ENCODE results near the gene CEP85. TPM values are rescaled to one million over a fixed set of nuclear protein-coding genes. Genes with fewer than 3 reads are reported as not detected.

Gene CEP85
- total RNA-seq, 1 donor from 2014 or later = 16.4 TPM

- ATAC-seq (ENCODE audit: low read depth) (no peak), DNase-seq (no peak)
- peaks cover 43% of the 10 kb centered on the region for H3K36me3 Mint-ChIP-seq (ENCODE audit: low read depth)
- H3K27me3 Mint-ChIP-seq = no peaks in the 10 kb centered on the region
- no peak overlapping the region for H3K4me3 Mint-ChIP-seq
- H3K9me3 Mint-ChIP-seq = no peaks in the 10 kb centered on the region
- TF ChIP-seq, protein P1, sequence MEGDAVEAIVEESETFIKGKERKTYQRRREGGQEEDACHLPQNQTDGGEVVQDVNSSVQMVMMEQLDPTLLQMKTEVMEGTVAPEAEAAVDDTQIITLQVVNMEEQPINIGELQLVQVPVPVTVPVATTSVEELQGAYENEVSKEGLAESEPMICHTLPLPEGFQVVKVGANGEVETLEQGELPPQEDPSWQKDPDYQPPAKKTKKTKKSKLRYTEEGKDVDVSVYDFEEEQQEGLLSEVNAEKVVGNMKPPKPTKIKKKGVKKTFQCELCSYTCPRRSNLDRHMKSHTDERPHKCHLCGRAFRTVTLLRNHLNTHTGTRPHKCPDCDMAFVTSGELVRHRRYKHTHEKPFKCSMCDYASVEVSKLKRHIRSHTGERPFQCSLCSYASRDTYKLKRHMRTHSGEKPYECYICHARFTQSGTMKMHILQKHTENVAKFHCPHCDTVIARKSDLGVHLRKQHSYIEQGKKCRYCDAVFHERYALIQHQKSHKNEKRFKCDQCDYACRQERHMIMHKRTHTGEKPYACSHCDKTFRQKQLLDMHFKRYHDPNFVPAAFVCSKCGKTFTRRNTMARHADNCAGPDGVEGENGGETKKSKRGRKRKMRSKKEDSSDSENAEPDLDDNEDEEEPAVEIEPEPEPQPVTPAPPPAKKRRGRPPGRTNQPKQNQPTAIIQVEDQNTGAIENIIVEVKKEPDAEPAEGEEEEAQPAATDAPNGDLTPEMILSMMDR (IDR thresholded peaks at IDR 0.05) = no peak
- ChIA-PET CTCF (interaction anchor here (1.9 to 11.7 kb wide), 5 partner anchors 35 to 428 kb away, joined by 4 to 372 read pairs (median 35); partner anchors contain the start of genes C1orf232, SH3BGRL3 and ZNF593), POLR2A (interaction anchor here (0.7 to 14.1 kb wide), 3 partner anchors 9 to 39 kb away, joined by 3 to 1638 read pairs (median 3); partner anchors contain the start of gene SH3BGRL3)
- intact Hi-C loops (cut with micrococcal nuclease) = loop anchor here (5.0 kb wide), 1 partner anchor 94 kb away; no protein-coding TSS in a partner anchor
- H3K27ac Mint-ChIP-seq = peak overlapping the region; percentile 73
- peaks cover 50% of the 10 kb centered on the region for H3K4me1 Mint-ChIP-seq
Measured at GRCh38 chr1:26323382-26323781, 89.4 kb downstream of the CEP85 start.

- TF ChIP-seq, protein P1 (IDR thresholded peaks at IDR 0.05) = no peak
- Mint-ChIP-seq H3K4me1 (peaks cover 41% of the 10 kb centered on the region), H3K9me3 (no peaks in the 10 kb centered on the region), H3K27ac (peak overlapping the region; percentile 71), H3K36me3 (ENCODE audit: low read depth) (peaks cover 35% of the 10 kb centered on the region), H3K4me3 (no peak overlapping the region), H3K27me3 (no peaks in the 10 kb centered on the region)
- ChIA-PET CTCF (interaction anchor here (1.0 to 11.7 kb wide), 2 partner anchors 36 to 155 kb away, joined by 4 to 372 read pairs; partner anchors contain the start of gene ZNF593), POLR2A (interaction anchor here (14.1 kb wide), 1 partner anchor 40 kb away, joined by 1638 read pairs; the partner anchor contains the start of gene SH3BGRL3)
- intact Hi-C loops (cut with micrococcal nuclease) = loop anchor here (5.0 kb wide), 1 partner anchor 93 kb away; no protein-coding TSS in a partner anchor
- ATAC-seq (ENCODE audit: low read depth) = no peak
- DNase-seq = no peak
Measured at GRCh38 chr1:26324550-26324949, 90.5 kb downstream of the CEP85 start.

- H3K27ac Mint-ChIP-seq = no peak overlapping the region
- CTCF ChIA-PET = no interaction called here
- ATAC-seq (ENCODE audit: low read depth) (no peak), DNase-seq (no peak)
- H3K36me3 Mint-ChIP-seq (ENCODE audit: low read depth) = peaks cover 14% of the 10 kb centered on the region
- intact Hi-C loops (cut with micrococcal nuclease) = no loop called here
- POLR2A ChIA-PET = no interaction called here
- TF ChIP-seq, protein P1 (IDR thresholded peaks at IDR 0.05) = no peak
- H3K4me3 Mint-ChIP-seq = no peak overlapping the region
- peaks cover 7% of the 10 kb centered on the region for H3K4me1 Mint-ChIP-seq
- H3K27me3 Mint-ChIP-seq = no peaks in the 10 kb centered on the region
- H3K9me3 Mint-ChIP-seq = no peaks in the 10 kb centered on the region
Measured at GRCh38 chr1:26327956-26328362, 94.0 kb downstream of the CEP85 start.

Other genes starting within 250 kb of the CEP85 start
- 5.4 and 9.2 TPM in 2 replicates for gene PAFAH2, start 236.1 kb upstream of the CEP85 start, total RNA-seq
- gene EXTL1, start 212.4 kb upstream of the CEP85 start, total RNA-seq = not detected in 2 replicates
- not detected in 2 replicates for gene SLC30A2, start 188.1 kb upstream of the CEP85 start, total RNA-seq
- gene TRIM63, start 166.6 kb upstream of the CEP85 start, total RNA-seq = not detected in 2 replicates
- gene PDIK1L, start 122.4 kb upstream of the CEP85 start, total RNA-seq = 9.4 and 10.5 TPM in 2 replicates
- gene FAM110D, start 75.1 kb upstream of the CEP85 start, total RNA-seq = not detected in 2 replicates
- gene C1orf232, start 65.2 kb upstream of the CEP85 start, total RNA-seq = not detected in 2 replicates
- gene ZNF593, start 64.3 kb upstream of the CEP85 start, total RNA-seq = 36.0 and 37.1 TPM in 2 replicates
- gene ZNF593OS, start 62.4 kb upstream of the CEP85 start, total RNA-seq = not detected in 2 replicates
- 2.7 and 4.8 TPM in 2 replicates for gene CNKSR1, start 56.7 kb upstream of the CEP85 start, total RNA-seq
- gene CATSPER4, start 43.6 kb upstream of the CEP85 start, total RNA-seq = not detected in 2 replicates
- 265 and 285 TPM in 2 replicates for gene SH3BGRL3, start 45.9 kb downstream of the CEP85 start, total RNA-seq
- gene UBXN11, start 72.4 kb downstream of the CEP85 start, total RNA-seq = 35.5 and 36.9 TPM in 2 replicates
- 449 and 499 TPM in 2 replicates for gene CD52, start 83.8 kb downstream of the CEP85 start, total RNA-seq
- 0.27 and 0.86 TPM in 2 replicates for gene CRYBG2, start 119.9 kb downstream of the CEP85 start, total RNA-seq
- not detected in 2 replicates for gene ZNF683, start 138.6 kb downstream of the CEP85 start, total RNA-seq
- gene LIN28A, start 176.6 kb downstream of the CEP85 start, total RNA-seq = not detected in 2 replicates
- gene DHDDS, start 198.1 kb downstream of the CEP85 start, total RNA-seq = 53.0 and 65.0 TPM in 2 replicates
- 462 and 493 TPM in 2 replicates for gene HMGN2, start 238.2 kb downstream of the CEP85 start, total RNA-seq

Data from activated B cell treated with CpG ODN at 0.5 μM for 24 hours (primary cell).